ENCODE measurements around the gene QARS1.

DNA sequence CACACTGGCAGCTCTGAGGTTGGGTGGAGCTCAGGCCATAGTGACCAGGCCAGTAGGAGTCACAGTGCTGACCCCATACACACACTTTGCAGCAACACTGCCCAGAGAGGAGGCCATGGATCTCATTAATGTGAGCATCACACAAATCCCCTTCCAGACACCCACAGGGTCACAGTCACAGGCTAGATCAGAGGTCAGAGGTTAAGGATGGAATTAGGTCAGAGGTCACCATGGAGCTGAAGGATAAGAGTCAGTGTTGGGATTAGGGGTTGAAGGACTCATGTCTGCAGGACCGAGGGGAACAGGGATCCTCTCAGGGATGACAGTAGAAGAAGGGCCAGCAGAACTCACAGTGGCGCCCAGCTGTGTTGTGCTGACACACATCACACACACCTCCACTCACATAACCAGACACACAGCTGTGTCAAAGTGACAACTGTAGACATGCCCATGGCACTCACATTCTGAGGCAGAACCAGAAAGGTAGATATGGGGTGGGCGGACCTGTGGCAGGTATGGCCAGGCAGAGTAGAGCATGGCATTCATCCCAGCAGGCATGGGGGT, 48.9 kb upstream of the QARS1 start:
- no peak for TF ChIP-seq POLR2A (IDR thresholded peaks at IDR 0.05)
- TF ChIP-seq, protein P1, sequence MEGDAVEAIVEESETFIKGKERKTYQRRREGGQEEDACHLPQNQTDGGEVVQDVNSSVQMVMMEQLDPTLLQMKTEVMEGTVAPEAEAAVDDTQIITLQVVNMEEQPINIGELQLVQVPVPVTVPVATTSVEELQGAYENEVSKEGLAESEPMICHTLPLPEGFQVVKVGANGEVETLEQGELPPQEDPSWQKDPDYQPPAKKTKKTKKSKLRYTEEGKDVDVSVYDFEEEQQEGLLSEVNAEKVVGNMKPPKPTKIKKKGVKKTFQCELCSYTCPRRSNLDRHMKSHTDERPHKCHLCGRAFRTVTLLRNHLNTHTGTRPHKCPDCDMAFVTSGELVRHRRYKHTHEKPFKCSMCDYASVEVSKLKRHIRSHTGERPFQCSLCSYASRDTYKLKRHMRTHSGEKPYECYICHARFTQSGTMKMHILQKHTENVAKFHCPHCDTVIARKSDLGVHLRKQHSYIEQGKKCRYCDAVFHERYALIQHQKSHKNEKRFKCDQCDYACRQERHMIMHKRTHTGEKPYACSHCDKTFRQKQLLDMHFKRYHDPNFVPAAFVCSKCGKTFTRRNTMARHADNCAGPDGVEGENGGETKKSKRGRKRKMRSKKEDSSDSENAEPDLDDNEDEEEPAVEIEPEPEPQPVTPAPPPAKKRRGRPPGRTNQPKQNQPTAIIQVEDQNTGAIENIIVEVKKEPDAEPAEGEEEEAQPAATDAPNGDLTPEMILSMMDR (IDR thresholded peaks at IDR 0.05), result no peak
